GM06990 (cell line): ENCODE measurements around the gene NPIPB2.

Experiments
- DNase-seq: peaks from one replicate; pipeline ENCODE4 v3.0.0-alpha.2; 2011; ENCODE audit not compliant: insufficient read length; ENCODE audit errors: extremely low read depth
- H3K27me3 ChIP-seq: replicated peaks from 2 replicates; pipeline ENCODE4 v1.6.0; 2011; ENCODE audit warnings: low read length; ENCODE audit not compliant: control insufficient read depth, insufficient read depth
- H3K36me3 ChIP-seq: 2 replicates; pipeline ENCODE4 v1.5.1; 2011; ENCODE audit warnings: low read length; ENCODE audit not compliant: control insufficient read depth, insufficient read depth
- H3K4me3 ChIP-seq: replicated peaks from 2 replicates; pipeline ENCODE4 v1.5.1; 2011; ENCODE audit warnings: low read depth, mild to moderate bottlenecking, control low read depth, low read length
- CTCF ChIP-seq: IDR thresholded peaks from 2 replicates; pipeline ENCODE4 v1.5.1; 2011; ENCODE audit warnings: low read length, control low read depth, mild to moderate bottlenecking, inconsistent platforms; ENCODE audit not compliant: insufficient read depth, poor library complexity, severe bottlenecking

NPIPB2 gene

DNA sequence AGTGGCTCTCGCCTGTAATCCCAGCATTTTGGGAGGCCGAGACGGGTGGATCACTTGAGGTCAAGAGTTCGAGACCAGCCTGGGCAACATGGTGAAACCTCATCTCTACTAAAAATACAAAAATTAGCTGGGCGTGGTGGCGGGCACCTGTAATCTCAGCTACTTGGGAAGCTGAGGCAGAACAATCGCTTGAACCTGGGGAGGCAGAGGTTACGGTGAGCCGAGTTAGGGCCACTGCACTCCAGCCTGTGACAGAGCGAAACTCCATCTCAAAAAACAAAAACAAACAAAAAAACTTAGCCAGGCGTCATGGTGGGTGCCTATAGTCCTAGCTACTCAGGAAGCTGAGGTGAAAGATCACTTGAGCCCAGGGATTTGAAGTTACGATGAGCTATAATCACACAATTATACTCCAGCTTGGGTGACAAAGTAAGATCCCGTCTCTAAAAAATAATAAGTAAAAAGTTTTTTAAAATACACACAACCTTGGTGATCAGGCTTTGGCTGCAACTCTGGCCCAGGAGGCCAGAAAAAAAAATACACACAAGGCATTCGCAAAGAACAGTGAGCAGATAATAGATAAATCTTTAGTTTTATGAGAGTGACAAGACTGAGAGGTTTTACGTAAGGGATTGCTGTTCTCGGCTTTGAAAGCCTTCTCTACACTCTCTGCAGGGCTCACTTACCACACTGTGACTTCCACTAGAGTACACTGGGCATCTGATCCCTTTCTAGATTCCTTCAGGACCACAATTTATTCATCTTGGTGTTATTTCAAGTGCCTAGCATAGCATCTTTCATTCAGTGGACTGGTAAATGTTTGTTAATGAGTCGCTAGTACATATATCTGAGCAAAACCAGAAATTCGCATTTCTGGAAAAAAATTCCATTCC is 31.9 kb downstream of the NPIPB2 start:
- Histone ChIP-seq H3K36me3 (no peaks in the 10 kb centered on the region), H3K27me3 (no peaks in the 10 kb centered on the region), H3K4me3 (no peak overlapping the region)
- DNase-seq: no peak
- no peak for TF ChIP-seq CTCF

- Histone ChIP-seq H3K36me3 (no peaks in the 10 kb centered on the region), H3K27me3 (no peaks in the 10 kb centered on the region), H3K4me3 (no peak overlapping the region)
- TF ChIP-seq CTCF: no peak
- DNase-seq: no peak
Observed at GRCh38 chr16:11907160-11907970, 34.5 kb downstream of the NPIPB2 start.

- H3K27me3 ChIP-seq: no peaks in the 10 kb centered on the region
- H3K36me3 ChIP-seq: no peaks in the 10 kb centered on the region
- TF ChIP-seq CTCF: no peak
- H3K4me3 ChIP-seq: no peak overlapping the region
- no peak for DNase-seq
Observed at GRCh38 chr16:11903906-11904305, 37.9 kb downstream of the NPIPB2 start.

GRCh38 chr16:11901091-11901490 is 40.8 kb downstream of the NPIPB2 start:
- Histone ChIP-seq H3K27me3 (no peaks in the 10 kb centered on the region), H3K36me3 (no peaks in the 10 kb centered on the region), H3K4me3 (no peak overlapping the region)
- no peak for DNase-seq
- TF ChIP-seq CTCF: no peak

GRCh38 chr16:11896486-11897176 is 45.2 kb downstream of the NPIPB2 start:
- no peak for DNase-seq

More at GRCh38 chr16:11896486-11897176, 45.2 kb downstream of the NPIPB2 start:
- no peak for TF ChIP-seq CTCF
- peaks cover 8% of the 10 kb centered on the region for H3K36me3 ChIP-seq
- no peak overlapping the region for H3K4me3 ChIP-seq
- no peaks in the 10 kb centered on the region for H3K27me3 ChIP-seq
